ENCODE measurements around the gene RNU1-3. TPM values are rescaled to one million over a fixed set of nuclear protein-coding genes. Genes with fewer than 3 reads are reported as not detected.
"Not testable (repeated sequence)": the region's sequence is repeated elsewhere in the genome, so short reads cannot be mapped to it uniquely, and the experiment has no call there.

RNU1-3 gene
- total RNA-seq, 2 experiments from 2014 or later, result under 0.01 to 1,968 TPM

GRCh38 chr1:16635959-16636358, 30.8 kb downstream of the RNU1-3 start:
- DNase-seq (ENCODE audit: low spot score); BruUV-seq (replicated peaks); H3K4me1 ChIP-seq (ENCODE audit: insufficient read depth, low read length, poor library complexity, severe bottlenecking); H3K9me2 ChIP-seq (ENCODE audit: insufficient read depth, low read length); H3K79me2 ChIP-seq (ENCODE audit: insufficient read depth, low read depth, low read length); H3K9me3 ChIP-seq (ENCODE audit: low read length); H3K4me3 ChIP-seq (ENCODE audit: low read depth, low read length, poor library complexity, severe bottlenecking); CTCF ChIA-PET (ENCODE audit: unreplicated experiment); H3K4me2 ChIP-seq (ENCODE audit: low read length); H2AFZ ChIP-seq (ENCODE audit: low read length); H3K27ac ChIP-seq (ENCODE audit: low read depth, low read length, poor library complexity, severe bottlenecking); H4K20me1 ChIP-seq (ENCODE audit: insufficient read depth, low read length): not testable (repeated sequence)
- intact Hi-C loops (cut with micrococcal nuclease; ENCODE audit: unreplicated experiment), result loop anchor here (2.0 kb wide), 1 partner anchor 15 kb away; no protein-coding TSS in a partner anchor
- H3K36me3 ChIP-seq (ENCODE audit: insufficient read depth, low read length), result peaks cover 27% of the 10 kb centered on the region
- POLR2A ChIA-PET, result interaction anchor here (0.6 kb wide), 1 partner anchor 627 kb away, joined by 6 read pairs; no protein-coding TSS in a partner anchor

- H3K4me1 ChIP-seq (ENCODE audit: insufficient read depth, low read length, poor library complexity, severe bottlenecking); H3K79me2 ChIP-seq (ENCODE audit: insufficient read depth, low read depth, low read length); CTCF ChIA-PET (ENCODE audit: unreplicated experiment); H3K4me2 ChIP-seq (ENCODE audit: low read length); H3K9me3 ChIP-seq (ENCODE audit: low read length); BruUV-seq (replicated peaks); H3K27ac ChIP-seq (ENCODE audit: low read depth, low read length, poor library complexity, severe bottlenecking); H3K9me2 ChIP-seq (ENCODE audit: insufficient read depth, low read length); H3K4me3 ChIP-seq (ENCODE audit: low read depth, low read length, poor library complexity, severe bottlenecking); DNase-seq (ENCODE audit: low spot score); H4K20me1 ChIP-seq (ENCODE audit: insufficient read depth, low read length); H2AFZ ChIP-seq (ENCODE audit: low read length): not testable (repeated sequence)
- intact Hi-C loops (cut with micrococcal nuclease; ENCODE audit: unreplicated experiment), result loop anchor here (2.0 kb wide), 1 partner anchor 13 kb away; no protein-coding TSS in a partner anchor
- POLR2A ChIA-PET, result interaction anchor here (1.2 kb wide), 1 partner anchor 17 kb away, joined by 3 read pairs; no protein-coding TSS in a partner anchor
- peaks cover 45% of the 10 kb centered on the region for H3K36me3 ChIP-seq (ENCODE audit: insufficient read depth, low read length)
Observed at GRCh38 chr1:16633540-16634282, 33.0 kb downstream of the RNU1-3 start.

- H3K9me3 ChIP-seq (ENCODE audit: low read length); intact Hi-C loops (cut with micrococcal nuclease; ENCODE audit: unreplicated experiment); H4K20me1 ChIP-seq (ENCODE audit: insufficient read depth, low read length); H3K4me1 ChIP-seq (ENCODE audit: insufficient read depth, low read length, poor library complexity, severe bottlenecking); H3K27ac ChIP-seq (ENCODE audit: low read depth, low read length, poor library complexity, severe bottlenecking); H3K4me2 ChIP-seq (ENCODE audit: low read length); H3K79me2 ChIP-seq (ENCODE audit: insufficient read depth, low read depth, low read length); DNase-seq (ENCODE audit: low spot score); H3K9me2 ChIP-seq (ENCODE audit: insufficient read depth, low read length); H2AFZ ChIP-seq (ENCODE audit: low read length); BruUV-seq (replicated peaks); H3K4me3 ChIP-seq (ENCODE audit: low read depth, low read length, poor library complexity, severe bottlenecking): not testable (repeated sequence)
- ChIA-PET CTCF (ENCODE audit: unreplicated experiment) (interaction anchor here (1.1 kb wide), 1 partner anchor 16 kb away, joined by 3 read pairs; no protein-coding TSS in a partner anchor), POLR2A (interaction anchor here (1.2 kb wide), 2 partner anchors 15 to 32 kb away, joined by 3 to 6 read pairs; no protein-coding TSS in a partner anchor)
- H3K36me3 ChIP-seq (ENCODE audit: insufficient read depth, low read length), result peaks cover 51% of the 10 kb centered on the region
Observed at GRCh38 chr1:16632044-16632850, 34.5 kb downstream of the RNU1-3 start.

Measured in OCI-LY7 (cell line).